ENCODE data around the gene ZNF276.

Gene ZNF276

GRCh38 chr16:89716493-89716892, 4.8 kb upstream of the ZNF276 start:
- Histone ChIP-seq H3K27ac (ENCODE audit: low read depth, low read length) (no peak overlapping the region), H3K27me3 (ENCODE audit: control insufficient read depth in 1 of 2, insufficient read depth in 2 of 2, low read length in 2 of 2) (no peaks in the 10 kb centered on the region), H3K9ac (ENCODE audit: low read depth in 1 of 2, low read length in 2 of 2) (no peak overlapping the region), H3K36me3 (ENCODE audit: control insufficient read depth in 1 of 2, insufficient read depth in 2 of 2, low read length in 2 of 2) (no peaks in the 10 kb centered on the region), H3K4me3 (ENCODE audit: low read depth in 1 of 2, low read length in 2 of 2) (no peak overlapping the region), H3K9me3 (ENCODE audit: control insufficient read depth in 1 of 2, low read length in 2 of 2) (no peaks in the 10 kb centered on the region), H3K4me1 (ENCODE audit: control insufficient read depth in 1 of 2, insufficient read depth in 2 of 2, low read length in 2 of 2) (peaks cover 21% of the 10 kb centered on the region in 2 donors)

DNA sequence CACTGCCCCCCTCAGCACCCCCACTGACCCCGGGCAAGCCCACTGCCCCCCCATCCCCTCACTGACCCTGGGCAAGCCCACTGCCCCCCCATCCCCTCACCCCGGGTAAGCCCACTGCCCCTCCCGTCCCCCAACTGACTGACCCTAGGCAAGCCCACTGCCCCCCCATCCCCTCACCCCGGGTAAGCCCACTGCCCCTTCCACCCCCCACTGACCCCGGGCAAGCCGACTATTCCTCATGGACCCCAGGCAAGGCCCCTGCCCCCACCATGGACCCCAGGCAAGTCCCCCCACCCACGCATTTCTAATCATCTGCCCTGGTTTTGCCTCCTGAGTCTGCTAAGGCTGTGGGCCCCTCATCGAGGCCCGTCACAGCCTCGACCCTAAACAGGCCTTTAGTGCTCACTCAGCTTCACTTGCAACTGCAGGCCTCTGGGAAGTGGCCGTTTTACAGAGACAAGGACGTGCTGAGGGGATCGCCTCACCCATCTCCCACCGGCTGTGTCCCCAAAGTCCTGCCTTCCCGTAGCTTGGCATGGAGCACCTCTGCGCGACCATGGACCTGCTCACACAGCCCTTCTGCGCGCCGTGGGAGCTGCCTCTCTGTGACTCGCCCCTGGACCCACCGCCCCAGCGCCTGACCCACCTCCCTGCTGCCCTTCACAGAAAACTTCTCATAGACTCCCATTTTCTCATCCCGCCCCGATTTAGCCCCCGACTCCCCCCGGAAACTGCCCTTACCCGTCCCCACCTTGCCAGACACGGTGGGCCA, 4.2 kb upstream of the ZNF276 start:
- Histone ChIP-seq H3K27ac (ENCODE audit: low read depth, low read length) (no peak overlapping the region), H3K9me3 (ENCODE audit: control insufficient read depth in 1 of 2, low read length in 2 of 2) (no peaks in the 10 kb centered on the region), H3K36me3 (ENCODE audit: control insufficient read depth in 1 of 2, insufficient read depth in 2 of 2, low read length in 2 of 2) (no peaks in the 10 kb centered on the region), H3K9ac (ENCODE audit: low read depth in 1 of 2, low read length in 2 of 2) (no peak overlapping the region), H3K27me3 (ENCODE audit: control insufficient read depth in 1 of 2, insufficient read depth in 2 of 2, low read length in 2 of 2) (no peaks in the 10 kb centered on the region), H3K4me1 (ENCODE audit: control insufficient read depth in 1 of 2, insufficient read depth in 2 of 2, low read length in 2 of 2) (peaks cover 21% of the 10 kb centered on the region in 2 donors), H3K4me3 (ENCODE audit: low read depth in 1 of 2, low read length in 2 of 2) (no peak overlapping the region)

- Histone ChIP-seq H3K4me3 (ENCODE audit: low read depth in 1 of 2, low read length in 2 of 2) (no peak overlapping the region), H3K4me1 (ENCODE audit: control insufficient read depth in 1 of 2, insufficient read depth in 2 of 2, low read length in 2 of 2) (peaks cover 23 to 29% of the 10 kb centered on the region in 2 donors), H3K27me3 (ENCODE audit: control insufficient read depth in 1 of 2, insufficient read depth in 2 of 2, low read length in 2 of 2) (no peaks in the 10 kb centered on the region), H3K9ac (ENCODE audit: low read depth in 1 of 2, low read length in 2 of 2) (no peak overlapping the region), H3K9me3 (ENCODE audit: control insufficient read depth in 1 of 2, low read length in 2 of 2) (no peaks in the 10 kb centered on the region), H3K27ac (ENCODE audit: low read depth, low read length) (no peak overlapping the region), H3K36me3 (ENCODE audit: control insufficient read depth in 1 of 2, insufficient read depth in 2 of 2, low read length in 2 of 2) (peaks cover under 1 to 3% of the 10 kb centered on the region in 2 donors)
These were observed 3.4 kb upstream of the ZNF276 start for GRCh38 chr16:89717688-89718505.

- H3K9ac ChIP-seq (ENCODE audit: low read depth in 1 of 2, low read length in 2 of 2) = peak overlapping the region; percentile 54 to 59
- no peaks in the 10 kb centered on the region for H3K9me3 ChIP-seq (ENCODE audit: control insufficient read depth in 1 of 2, low read length in 2 of 2)
- peak overlapping the region; percentile 78 to 82 for H3K4me3 ChIP-seq (ENCODE audit: low read depth in 1 of 2, low read length in 2 of 2)
- peak overlapping the region; percentile 92 for H3K27ac ChIP-seq (ENCODE audit: low read depth, low read length)
- peaks cover 12 to 22% of the 10 kb centered on the region in 2 donors for H3K36me3 ChIP-seq (ENCODE audit: control insufficient read depth in 1 of 2, insufficient read depth in 2 of 2, low read length in 2 of 2)
- no peaks in the 10 kb centered on the region for H3K27me3 ChIP-seq (ENCODE audit: control insufficient read depth in 1 of 2, insufficient read depth in 2 of 2, low read length in 2 of 2)
- peaks cover 32 to 47% of the 10 kb centered on the region in 2 donors for H3K4me1 ChIP-seq (ENCODE audit: control insufficient read depth in 1 of 2, insufficient read depth in 2 of 2, low read length in 2 of 2)
These were observed 855 bp upstream of the ZNF276 start for GRCh38 chr16:89720551-89720812.

DNA sequence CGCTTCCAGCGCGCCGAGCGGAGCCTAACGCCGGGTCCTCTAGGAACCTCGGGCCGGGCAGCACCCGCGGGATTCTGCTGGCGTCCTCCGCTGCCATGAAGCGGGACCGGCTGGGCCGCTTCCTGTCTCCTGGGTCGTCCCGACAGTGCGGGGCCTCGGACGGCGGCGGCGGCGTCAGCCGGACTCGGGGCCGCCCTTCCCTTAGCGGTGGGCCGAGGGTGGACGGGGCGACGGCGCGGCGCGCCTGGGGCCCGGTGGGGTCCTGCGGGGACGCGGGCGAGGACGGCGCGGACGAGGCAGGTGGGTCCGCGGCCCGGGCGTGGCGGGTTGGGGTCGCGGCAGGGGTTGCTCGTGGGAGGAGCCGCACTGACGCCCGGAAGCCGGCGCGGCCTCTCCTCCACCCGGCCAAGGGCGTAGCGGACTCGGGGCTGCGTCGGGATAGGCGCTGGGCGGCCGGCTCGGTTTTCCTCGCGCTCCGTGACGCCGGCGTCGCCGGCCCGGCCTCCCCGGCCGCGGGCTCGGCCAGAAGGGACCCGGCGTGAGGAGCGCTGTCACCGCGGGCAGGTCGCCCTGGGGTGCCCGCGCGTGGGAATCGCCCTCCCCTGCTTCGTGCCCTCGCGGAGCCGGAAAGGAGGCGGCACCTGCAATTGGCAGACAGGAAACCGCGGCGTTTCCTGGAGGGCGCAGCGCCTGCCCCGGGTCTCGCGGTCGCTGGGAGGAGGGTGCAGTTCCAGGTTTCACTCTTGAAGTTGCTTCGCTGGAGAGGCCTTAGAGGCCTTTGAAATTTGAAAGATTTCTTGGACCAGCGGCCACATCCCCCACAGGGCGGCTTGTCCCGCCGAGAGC, 432 bp downstream of the ZNF276 start:
- Histone ChIP-seq H3K4me3 (ENCODE audit: low read depth in 1 of 2, low read length in 2 of 2) (peak overlapping the region; percentile 78 to 82), H3K4me1 (ENCODE audit: control insufficient read depth in 1 of 2, insufficient read depth in 2 of 2, low read length in 2 of 2) (peaks cover 32 to 47% of the 10 kb centered on the region in 2 donors), H3K9me3 (ENCODE audit: control insufficient read depth in 1 of 2, low read length in 2 of 2) (no peaks in the 10 kb centered on the region)

DNA sequence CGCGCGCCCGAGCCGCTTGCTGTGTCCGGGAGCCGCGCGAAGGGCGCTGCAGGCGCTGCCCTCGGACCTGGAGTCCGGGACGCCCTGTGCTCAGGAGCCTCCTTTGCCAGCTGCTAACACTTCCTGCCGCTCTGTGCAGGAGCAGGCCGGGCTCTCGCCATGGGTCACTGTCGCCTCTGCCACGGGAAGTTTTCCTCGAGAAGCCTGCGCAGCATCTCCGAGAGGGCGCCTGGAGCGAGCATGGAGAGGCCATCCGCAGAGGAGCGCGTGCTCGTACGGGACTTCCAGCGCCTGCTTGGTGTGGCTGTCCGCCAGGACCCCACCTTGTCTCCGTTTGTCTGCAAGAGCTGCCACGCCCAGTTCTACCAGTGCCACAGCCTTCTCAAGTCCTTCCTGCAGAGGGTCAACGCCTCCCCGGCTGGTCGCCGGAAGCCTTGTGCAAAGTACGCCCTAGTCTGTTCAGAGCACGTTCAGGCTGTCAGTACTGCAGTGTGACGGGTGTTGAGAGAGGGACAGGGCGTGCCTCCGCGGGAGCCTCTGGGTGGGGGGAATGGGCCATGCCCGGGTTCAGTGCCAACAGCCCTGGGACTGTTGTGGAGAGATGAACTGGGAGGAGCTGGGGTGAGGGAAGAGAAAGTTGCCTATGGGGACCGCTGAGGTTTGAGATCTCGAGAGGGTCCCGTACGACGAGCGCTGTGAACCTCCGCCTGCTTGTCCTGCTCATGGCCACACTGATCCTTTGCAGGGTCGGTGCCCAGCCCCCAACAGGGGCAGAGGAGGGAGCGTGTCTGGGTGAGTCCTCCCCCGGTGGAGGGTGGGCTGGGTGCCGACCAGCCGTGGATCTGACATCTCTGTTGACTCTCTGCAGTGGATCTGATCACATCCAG, 1.3 kb downstream of the ZNF276 start:
- Histone ChIP-seq H3K4me3 (ENCODE audit: low read depth in 1 of 2, low read length in 2 of 2) (peak overlapping the region; percentile 78 to 82), H3K36me3 (ENCODE audit: control insufficient read depth in 1 of 2, insufficient read depth in 2 of 2, low read length in 2 of 2) (peaks cover 21 to 40% of the 10 kb centered on the region in 2 donors), H3K4me1 (ENCODE audit: control insufficient read depth in 1 of 2, insufficient read depth in 2 of 2, low read length in 2 of 2) (peaks cover 32 to 47% of the 10 kb centered on the region in 2 donors), H3K27ac (ENCODE audit: low read depth, low read length) (peak overlapping the region; percentile 92), H3K9ac (ENCODE audit: low read depth in 1 of 2, low read length in 2 of 2) (peak overlapping the region; percentile 71 to 76), H3K9me3 (ENCODE audit: control insufficient read depth in 1 of 2, low read length in 2 of 2) (no peaks in the 10 kb centered on the region), H3K27me3 (ENCODE audit: control insufficient read depth in 1 of 2, insufficient read depth in 2 of 2, low read length in 2 of 2) (no peaks in the 10 kb centered on the region)

More for the DNA sequence above, 432 bp downstream of the ZNF276 start:
- Histone ChIP-seq H3K36me3 (ENCODE audit: control insufficient read depth in 1 of 2, insufficient read depth in 2 of 2, low read length in 2 of 2) (peaks cover 12 to 31% of the 10 kb centered on the region in 2 donors), H3K9ac (ENCODE audit: low read depth in 1 of 2, low read length in 2 of 2) (peak overlapping the region; percentile 71 to 76), H3K27ac (ENCODE audit: low read depth, low read length) (peak overlapping the region; percentile 92), H3K27me3 (ENCODE audit: control insufficient read depth in 1 of 2, insufficient read depth in 2 of 2, low read length in 2 of 2) (no peaks in the 10 kb centered on the region)

DNA sequence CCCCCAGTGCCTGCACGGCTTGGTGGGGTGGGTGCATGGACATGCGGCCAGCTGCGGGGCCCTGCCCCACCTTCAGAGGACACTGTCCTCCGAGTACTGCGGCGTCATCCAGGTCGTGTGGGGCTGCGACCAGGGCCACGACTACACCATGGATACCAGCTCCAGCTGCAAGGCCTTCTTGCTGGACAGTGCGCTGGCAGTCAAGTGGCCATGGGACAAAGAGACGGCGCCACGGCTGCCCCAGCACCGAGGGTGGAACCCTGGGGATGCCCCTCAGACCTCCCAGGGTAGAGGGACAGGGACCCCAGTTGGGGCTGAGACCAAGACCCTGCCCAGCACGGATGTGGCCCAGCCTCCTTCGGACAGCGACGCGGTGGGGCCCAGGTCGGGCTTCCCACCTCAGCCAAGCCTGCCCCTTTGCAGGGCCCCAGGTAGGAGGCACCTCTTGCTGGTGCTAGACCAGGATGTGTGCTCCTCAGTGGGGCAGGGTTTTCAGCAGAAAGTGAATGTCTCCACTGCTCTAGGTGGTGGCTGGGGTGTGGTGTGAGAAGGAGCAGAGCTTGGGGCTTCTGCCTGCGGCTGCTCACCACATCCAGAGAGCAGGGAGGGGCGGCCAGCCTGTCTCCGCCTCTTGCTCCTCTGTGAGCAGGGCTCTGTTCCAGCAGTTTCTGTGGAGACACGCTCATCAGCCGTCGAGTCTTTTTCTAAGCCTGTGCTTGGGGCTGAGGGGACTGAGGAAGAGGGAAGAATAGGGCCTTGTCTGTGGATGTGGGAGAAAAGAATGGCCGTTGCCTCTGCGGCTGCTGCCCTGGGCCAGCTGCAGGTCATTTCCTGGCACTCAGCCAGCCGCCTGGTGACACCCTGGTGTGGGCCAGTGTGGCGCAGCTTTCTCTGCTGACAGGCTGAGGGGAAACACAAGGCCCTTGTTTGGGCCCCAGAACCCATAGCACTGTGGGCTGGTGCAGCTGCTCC, 2.2 kb downstream of the ZNF276 start:
- Histone ChIP-seq H3K4me3 (ENCODE audit: low read depth in 1 of 2, low read length in 2 of 2) (peak overlapping the region; percentile 78 to 82), H3K36me3 (ENCODE audit: control insufficient read depth in 1 of 2, insufficient read depth in 2 of 2, low read length in 2 of 2) (peaks cover 24 to 44% of the 10 kb centered on the region in 2 donors), H3K9ac (ENCODE audit: low read depth in 1 of 2, low read length in 2 of 2) (peak overlapping the region; percentile 71 to 76), H3K27me3 (ENCODE audit: control insufficient read depth in 1 of 2, insufficient read depth in 2 of 2, low read length in 2 of 2) (no peaks in the 10 kb centered on the region), H3K27ac (ENCODE audit: low read depth, low read length) (no peak overlapping the region), H3K4me1 (ENCODE audit: control insufficient read depth in 1 of 2, insufficient read depth in 2 of 2, low read length in 2 of 2) (peaks cover 27 to 41% of the 10 kb centered on the region in 2 donors), H3K9me3 (ENCODE audit: control insufficient read depth in 1 of 2, low read length in 2 of 2) (no peaks in the 10 kb centered on the region)

DNA sequence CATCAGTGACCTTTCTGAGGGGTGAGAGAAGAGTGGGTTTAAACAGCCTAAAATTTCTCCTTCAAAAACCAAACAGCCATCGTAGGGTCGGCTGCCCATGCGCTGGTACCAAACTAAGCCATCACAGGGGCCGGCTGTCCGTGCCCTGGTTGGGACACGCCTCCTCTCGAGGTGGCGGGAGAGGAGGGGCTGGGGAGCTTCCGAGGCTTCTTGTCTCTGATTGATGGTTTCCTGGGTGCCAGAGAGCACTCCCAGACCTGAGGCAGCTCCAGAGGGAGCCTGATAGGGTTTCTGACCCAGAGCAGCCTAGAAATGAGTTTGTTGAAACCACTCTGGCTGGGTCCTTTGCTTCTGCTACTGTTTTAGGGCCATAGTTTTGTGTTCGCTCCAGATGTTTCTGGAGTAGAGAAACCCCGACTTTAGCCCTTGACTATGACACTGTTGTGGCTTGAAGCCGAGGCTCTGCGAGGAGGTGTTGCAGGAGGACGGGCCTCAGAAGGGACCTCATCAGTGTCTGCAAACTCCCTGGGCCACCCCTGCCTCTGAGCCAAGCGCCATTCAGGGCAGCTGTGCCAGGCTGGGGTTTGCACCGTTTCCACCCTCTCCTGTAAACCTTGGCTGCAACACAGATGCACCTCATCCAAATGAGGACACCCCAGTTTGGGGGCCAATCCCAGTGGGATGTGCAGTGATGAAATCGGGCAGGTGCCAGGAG, 6.2 kb downstream of the ZNF276 start:
- Histone ChIP-seq H3K4me3 (ENCODE audit: low read depth in 1 of 2, low read length in 2 of 2) (no peak overlapping the region), H3K9ac (ENCODE audit: low read depth in 1 of 2, low read length in 2 of 2) (no peak overlapping the region), H3K27ac (ENCODE audit: low read depth, low read length) (no peak overlapping the region), H3K36me3 (ENCODE audit: control insufficient read depth in 1 of 2, insufficient read depth in 2 of 2, low read length in 2 of 2) (peaks cover 36 to 83% of the 10 kb centered on the region in 2 donors), H3K4me1 (ENCODE audit: control insufficient read depth in 1 of 2, insufficient read depth in 2 of 2, low read length in 2 of 2) (peaks cover 11 to 21% of the 10 kb centered on the region in 2 donors), H3K27me3 (ENCODE audit: control insufficient read depth in 1 of 2, insufficient read depth in 2 of 2, low read length in 2 of 2) (no peaks in the 10 kb centered on the region), H3K9me3 (ENCODE audit: control insufficient read depth in 1 of 2, low read length in 2 of 2) (no peaks in the 10 kb centered on the region)

All from duodenal mucosa (tissue), 2 donors.